HepG2 (cell line): Measurements from ENCODE around the gene NME2. TPM values are rescaled to one million over a fixed set of nuclear protein-coding genes. Genes with fewer than 3 reads are reported as not detected.
A peak's percentile ranks its signal among the peaks of the same experiment; 100 is the strongest.

ENCODE experiments used
- ARID2 ChIP-seq: sonication (generic); formaldehyde crosslinking; IDR thresholded peaks from 2 replicates; pipeline ENCODE4 v1.8.1; 2022; ENCODE audit warnings: mild to moderate bottlenecking, missing genetic modification reagents, borderline replicate concordance
- DNMT1 ChIP-seq: sonication (generic); formaldehyde crosslinking; IDR thresholded peaks from 2 replicates; pipeline ENCODE4 v1.5.1; 2020; ENCODE audit warnings: mild to moderate bottlenecking, missing genetic modification reagents
- FOXO1 ChIP-seq: sonication (generic); formaldehyde crosslinking; IDR thresholded peaks from 2 replicates; pipeline ENCODE4 v1.4.0; 2020; ENCODE audit warnings: missing genetic modification reagents
- GATA4 ChIP-seq: sonication (generic); IDR thresholded peaks from 2 replicates; pipeline ENCODE4 v1.6.1; 2016; ENCODE audit warnings: antibody characterized with exemption, low read depth, borderline replicate concordance
- HOXD1 ChIP-seq: sonication (generic); formaldehyde crosslinking; IDR thresholded peaks from 2 replicates; pipeline ENCODE4 v1.5.0; 2020; ENCODE audit warnings: missing genetic modification reagents
- LCORL ChIP-seq, 2 experiments: fragments of 450-650 bp in 1 of 2; sonication (generic) in 1 of 2; formaldehyde crosslinking in 1 of 2; IDR thresholded peaks; 2 replicates each; pipeline versions ENCODE4 v1.5.0 to v1.6.1; 2017 to 2020; ENCODE audit warnings: antibody characterized with exemption in 1 of 2, missing genetic modification reagents in 1 of 2
- MIER2 ChIP-seq: IDR thresholded peaks from 2 replicates; pipeline ENCODE4 v1.6.1; 2016; ENCODE audit warnings: missing biosample characterization, missing genetic modification reagents
- NFKB2 ChIP-seq: sonication (generic); formaldehyde crosslinking; IDR thresholded peaks from 2 replicates; pipeline ENCODE4 v1.4.0; 2020; ENCODE audit warnings: missing genetic modification reagents, borderline replicate concordance
- ONECUT2 ChIP-seq: sonication (generic); formaldehyde crosslinking; IDR thresholded peaks from 2 replicates; pipeline ENCODE4 v1.4.0; 2020; ENCODE audit warnings: missing genetic modification reagents
- RNF219 ChIP-seq: sonication (generic); formaldehyde crosslinking; IDR thresholded peaks from 2 replicates; pipeline ENCODE4 v1.5.0; 2020; ENCODE audit warnings: mild to moderate bottlenecking, missing genetic modification reagents
- SIX1 ChIP-seq: sonication (generic); formaldehyde crosslinking; IDR thresholded peaks from 2 replicates; pipeline ENCODE4 v1.4.0; 2020; ENCODE audit warnings: missing genetic modification reagents, borderline replicate concordance
- SRSF4 ChIP-seq: fragments of 200-400 bp; formaldehyde crosslinking; IDR thresholded peaks from one replicate; pipeline ENCODE4 v1.6.1; 2018; ENCODE audit warnings: mild to moderate bottlenecking, low read depth, low read length, moderate library complexity; ENCODE audit not compliant: poor library complexity, severe bottlenecking
- TIGD3 ChIP-seq: sonication (generic); formaldehyde crosslinking; IDR thresholded peaks from 2 replicates; pipeline ENCODE4 v1.5.1; 2020; ENCODE audit warnings: mild to moderate bottlenecking, missing genetic modification reagents, borderline replicate concordance
- ZNF3 ChIP-seq: IDR thresholded peaks from 2 replicates; pipeline ENCODE4 v1.7.0; 2017; ENCODE audit warnings: inconsistent platforms
- ZNF367 ChIP-seq: sonication (generic); formaldehyde crosslinking; IDR thresholded peaks from 2 replicates; pipeline ENCODE4 v1.4.0; 2020; ENCODE audit warnings: missing genetic modification reagents, borderline replicate concordance
- ZNF430 ChIP-seq: sonication (generic); formaldehyde crosslinking; IDR thresholded peaks from 2 replicates; pipeline ENCODE4 v1.9.0; 2021; ENCODE audit warnings: mild to moderate bottlenecking, missing genetic modification reagents
- ZNF7 ChIP-seq: IDR thresholded peaks from 2 replicates; pipeline ENCODE4 v1.6.1; 2016; ENCODE audit warnings: missing biosample characterization, missing genetic modification reagents
- polyA plus RNA-seq, 8 experiments: library from polyadenylated mRNA; depleted of rRNA in 3 of 8; stranded (reverse) in 7 of 8; unstranded in 1 of 8; fragments of >200 nt; fragmentation: Illumina TruSeq in 4 of 8; extraction: Trizol in 4 of 8; gene quantifications; 2 replicates each; pipeline versions ENCODE4 v1.2.1 to v1.2.3, GENCODE V29; 2011 to 2016; ENCODE audit warnings: low read depth in 4 of 8, missing spikeins in 1 of 8, mixed read lengths in 1 of 8; ENCODE audit not compliant: insufficient read depth in 1 of 8
- total RNA-seq, 5 experiments: library from RNA; depleted of rRNA; stranded (reverse); fragments of >200 nt; fragmentation: Illumina TruSeq; extraction: Trizol; gene quantifications; 2 replicates each; pipeline ENCODE4 v1.2.3, GENCODE V29; 2016; ENCODE audit warnings: low read depth in 1 of 5
- TF ChIP-seq, protein P1 (sequence below): IDR thresholded peaks from 2 replicates; pipeline ENCODE4 v1.6.1; 2016; ENCODE audit warnings: low read depth, missing genetic modification reagents, missing compliant biosample characterization
- TF ChIP-seq, protein P2 (sequence below): sonication (generic); formaldehyde crosslinking; IDR thresholded peaks from 2 replicates; pipeline ENCODE4 v1.4.0; 2020; ENCODE audit warnings: mild to moderate bottlenecking, missing genetic modification reagents

The NME2 gene
- total and polyA plus RNA-seq, 2 of the 13 experiments (the other 11 are each of a cell fraction or from before 2014, with no cell fraction given), result 790 to 1,213 TPM

GRCh38 chr17:51166987-51167931, 1.0 kb downstream of the NME2 start (continued):
- TF ChIP-seq ARID2 (CRISPR knock-in tag) (peak; percentile 95), ZNF3 (no peak), ZNF430 (CRISPR knock-in tag) (no peak), DNMT1 (CRISPR knock-in tag) (no peak), MIER2 (peak; percentile 8; the same call in 1 of the 2 replicates), RNF219 (CRISPR knock-in tag) (no peak), GATA4 (no peak), SIX1 (CRISPR knock-in tag) (no peak), ZNF7 (CRISPR knock-in tag) (no peak), SRSF4 (no peak), HOXD1 (no peak), ZNF367 (CRISPR knock-in tag) (no peak), NFKB2 (CRISPR knock-in tag) (0 out of 2 replicates have a peak, but pooled peaks have one; percentile 10), ONECUT2 (CRISPR knock-in tag) (no peak), TIGD3 (CRISPR knock-in tag) (peak; percentile 63; the same call in 1 of the 2 replicates), LCORL (IDR thresholded peaks at IDR 0.05) (no peak), LCORL (CRISPR knock-in tag; IDR thresholded peaks at IDR 0.05) (no peak; the same call in 1 of the 2 replicates), FOXO1 (CRISPR knock-in tag) (no peak)
- TF ChIP-seq, protein P1, sequence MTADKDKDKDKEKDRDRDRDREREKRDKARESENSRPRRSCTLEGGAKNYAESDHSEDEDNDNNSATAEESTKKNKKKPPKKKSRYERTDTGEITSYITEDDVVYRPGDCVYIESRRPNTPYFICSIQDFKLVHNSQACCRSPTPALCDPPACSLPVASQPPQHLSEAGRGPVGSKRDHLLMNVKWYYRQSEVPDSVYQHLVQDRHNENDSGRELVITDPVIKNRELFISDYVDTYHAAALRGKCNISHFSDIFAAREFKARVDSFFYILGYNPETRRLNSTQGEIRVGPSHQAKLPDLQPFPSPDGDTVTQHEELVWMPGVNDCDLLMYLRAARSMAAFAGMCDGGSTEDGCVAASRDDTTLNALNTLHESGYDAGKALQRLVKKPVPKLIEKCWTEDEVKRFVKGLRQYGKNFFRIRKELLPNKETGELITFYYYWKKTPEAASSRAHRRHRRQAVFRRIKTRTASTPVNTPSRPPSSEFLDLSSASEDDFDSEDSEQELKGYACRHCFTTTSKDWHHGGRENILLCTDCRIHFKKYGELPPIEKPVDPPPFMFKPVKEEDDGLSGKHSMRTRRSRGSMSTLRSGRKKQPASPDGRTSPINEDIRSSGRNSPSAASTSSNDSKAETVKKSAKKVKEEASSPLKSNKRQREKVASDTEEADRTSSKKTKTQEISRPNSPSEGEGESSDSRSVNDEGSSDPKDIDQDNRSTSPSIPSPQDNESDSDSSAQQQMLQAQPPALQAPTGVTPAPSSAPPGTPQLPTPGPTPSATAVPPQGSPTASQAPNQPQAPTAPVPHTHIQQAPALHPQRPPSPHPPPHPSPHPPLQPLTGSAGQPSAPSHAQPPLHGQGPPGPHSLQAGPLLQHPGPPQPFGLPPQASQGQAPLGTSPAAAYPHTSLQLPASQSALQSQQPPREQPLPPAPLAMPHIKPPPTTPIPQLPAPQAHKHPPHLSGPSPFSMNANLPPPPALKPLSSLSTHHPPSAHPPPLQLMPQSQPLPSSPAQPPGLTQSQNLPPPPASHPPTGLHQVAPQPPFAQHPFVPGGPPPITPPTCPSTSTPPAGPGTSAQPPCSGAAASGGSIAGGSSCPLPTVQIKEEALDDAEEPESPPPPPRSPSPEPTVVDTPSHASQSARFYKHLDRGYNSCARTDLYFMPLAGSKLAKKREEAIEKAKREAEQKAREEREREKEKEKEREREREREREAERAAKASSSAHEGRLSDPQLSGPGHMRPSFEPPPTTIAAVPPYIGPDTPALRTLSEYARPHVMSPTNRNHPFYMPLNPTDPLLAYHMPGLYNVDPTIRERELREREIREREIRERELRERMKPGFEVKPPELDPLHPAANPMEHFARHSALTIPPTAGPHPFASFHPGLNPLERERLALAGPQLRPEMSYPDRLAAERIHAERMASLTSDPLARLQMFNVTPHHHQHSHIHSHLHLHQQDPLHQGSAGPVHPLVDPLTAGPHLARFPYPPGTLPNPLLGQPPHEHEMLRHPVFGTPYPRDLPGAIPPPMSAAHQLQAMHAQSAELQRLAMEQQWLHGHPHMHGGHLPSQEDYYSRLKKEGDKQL (CRISPR knock-in tag), result no peak
- TF ChIP-seq, protein P2, sequence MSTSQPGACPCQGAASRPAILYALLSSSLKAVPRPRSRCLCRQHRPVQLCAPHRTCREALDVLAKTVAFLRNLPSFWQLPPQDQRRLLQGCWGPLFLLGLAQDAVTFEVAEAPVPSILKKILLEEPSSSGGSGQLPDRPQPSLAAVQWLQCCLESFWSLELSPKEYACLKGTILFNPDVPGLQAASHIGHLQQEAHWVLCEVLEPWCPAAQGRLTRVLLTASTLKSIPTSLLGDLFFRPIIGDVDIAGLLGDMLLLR, result no peak; the same call in 1 of the 2 replicates
